Forelimb muscle (tissue), 1 donor: Measurements from ENCODE around the gene PWWP2B. TPM values are rescaled to one million over a fixed set of nuclear protein-coding genes. Genes with fewer than 3 reads are reported as not detected.
"Not testable (repeated sequence)": the region's sequence is repeated elsewhere in the genome, so short reads cannot be mapped to it uniquely, and the experiment has no call there.

ENCODE experiments used
- DNase-seq: peaks from one replicate; pipeline ENCODE4 v3.0.0-alpha.2; 2013; ENCODE audit warnings: low read depth
- polyA plus RNA-seq: library from polyadenylated mRNA; unstranded; fragments of 120-200 nt; gene quantifications from one replicate; pipeline ENCODE4 v1.2.1, GENCODE V29; 2013; ENCODE audit not compliant: insufficient read length

The PWWP2B gene
- polyA plus RNA-seq, 1 donor = 13.0 TPM

GRCh38 chr10:132363921-132364593, 32.9 kb upstream of the PWWP2B start:
- no peak for DNase-seq

GRCh38 chr10:132364594-132364970, 32.4 kb upstream of the PWWP2B start:
- DNase-seq = no peak

GRCh38 chr10:132365102-132365501, 31.9 kb upstream of the PWWP2B start:
- DNase-seq = no peak

GRCh38 chr10:132366006-132366405, 31.0 kb upstream of the PWWP2B start:
- DNase-seq = no peak

- DNase-seq = no peak
Measured at GRCh38 chr10:132366499-132366898, 30.5 kb upstream of the PWWP2B start.

GRCh38 chr10:132368391-132368790, 28.6 kb upstream of the PWWP2B start:
- DNase-seq = no peak

GRCh38 chr10:132368881-132369635, 27.9 kb upstream of the PWWP2B start:
- no peak for DNase-seq

GRCh38 chr10:132369636-132370185, 27.3 kb upstream of the PWWP2B start:
- no peak for DNase-seq

- no peak for DNase-seq
Measured at GRCh38 chr10:132370426-132371340, 26.3 kb upstream of the PWWP2B start.

- DNase-seq = no peak
Measured at GRCh38 chr10:132371641-132372081, 25.3 kb upstream of the PWWP2B start.

GRCh38 chr10:132372516-132373095, 24.4 kb upstream of the PWWP2B start:
- no peak for DNase-seq

GRCh38 chr10:132373241-132373955, 23.6 kb upstream of the PWWP2B start:
- DNase-seq = no peak

- DNase-seq = no peak
Measured at GRCh38 chr10:132374176-132374575, 22.8 kb upstream of the PWWP2B start.

- no peak for DNase-seq
Measured at GRCh38 chr10:132374612-132375011, 22.4 kb upstream of the PWWP2B start.

GRCh38 chr10:132375116-132375794, 21.7 kb upstream of the PWWP2B start:
- DNase-seq = no peak

- DNase-seq = no peak
Measured at GRCh38 chr10:132375795-132376297, 21.2 kb upstream of the PWWP2B start.

GRCh38 chr10:132376394-132376851, 20.6 kb upstream of the PWWP2B start:
- DNase-seq = no peak

GRCh38 chr10:132377326-132377725, 19.7 kb upstream of the PWWP2B start:
- DNase-seq = no peak

- DNase-seq = not testable (repeated sequence)
Measured at GRCh38 chr10:132379026-132379425, 18.0 kb upstream of the PWWP2B start.

- not testable (repeated sequence) for DNase-seq
Measured at GRCh38 chr10:132380986-132381385, 16.0 kb upstream of the PWWP2B start.
